ENCODE data around the gene ITGA8. TPM values are rescaled to one million over a fixed set of nuclear protein-coding genes. Genes with fewer than 3 reads are reported as not detected.

Gene ITGA8
- polyA plus RNA-seq, 3 donors: not detected

DNA sequence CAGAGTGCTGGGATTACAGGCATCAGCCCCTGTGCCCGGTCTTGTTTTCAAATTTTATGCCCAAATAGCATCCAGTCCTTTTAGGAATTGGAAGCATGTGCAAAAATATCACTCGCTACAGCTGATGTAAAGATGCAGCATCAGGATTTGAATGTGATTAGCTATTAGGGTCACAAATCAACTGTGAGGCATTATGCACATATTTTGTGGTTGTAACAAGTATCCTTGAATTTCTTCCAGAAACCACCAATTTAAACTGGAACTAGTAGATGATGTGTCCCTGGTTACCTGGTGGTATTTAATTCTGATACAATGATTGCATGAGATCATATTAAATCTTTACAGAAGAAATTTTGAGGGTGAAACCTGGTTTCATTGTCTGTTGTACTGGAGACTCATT, 41.0 kb upstream of the ITGA8 start:
- Mint-ChIP-seq H3K36me3 (no peaks in the 10 kb centered on the region), H3K4me1 (no peaks in the 10 kb centered on the region), H3K4me3 (no peak overlapping the region), H3K27me3 (ENCODE audit: low read depth in 3 of 3) (peaks cover 0 to 10% (median 6%) of the 10 kb centered on the region in 3 donors), H3K9me3 (peaks cover 2 to 16% (median 6%) of the 10 kb centered on the region in 7 donors), H3K27ac (no peak overlapping the region)
- Histone ChIP-seq H3K27me3 (ENCODE audit: control insufficient read depth in 2 of 2, insufficient read depth in 2 of 2, low read length in 2 of 2) (no peaks in the 10 kb centered on the region), H3K4me1 (ENCODE audit: control insufficient read depth in 1 of 2, insufficient read depth in 2 of 2, low read length in 2 of 2) (no peaks in the 10 kb centered on the region), H3K4me2 (replicated peaks; ENCODE audit: extremely low read depth, low read length, poor library complexity, severe bottlenecking) (no peak overlapping the region), H3K79me2 (ENCODE audit: insufficient read depth, low read length) (no peaks in the 10 kb centered on the region), H3K27ac (ENCODE audit: low read depth in 1 of 2, low read length in 2 of 2) (no peak overlapping the region), H3K36me3 (replicated peaks in 1 of 2; ENCODE audit: control insufficient read depth in 1 of 2, insufficient read depth in 2 of 2, low read length in 2 of 2) (no peaks in the 10 kb centered on the region), H3K4me3 (replicated peaks in 1 of 3; ENCODE audit: low read depth in 2 of 3, low read length in 3 of 3) (no peak overlapping the region), H3K9ac (ENCODE audit: insufficient read depth, low read length, poor library complexity, severe bottlenecking) (no peak overlapping the region), H4K20me1 (ENCODE audit: insufficient read depth, low read length) (no peaks in the 10 kb centered on the region), H2AFZ (ENCODE audit: insufficient read depth, low read depth, low read length, poor library complexity, severe bottlenecking) (no peak overlapping the region), H3K9me3 (replicated peaks in 1 of 2; ENCODE audit: control insufficient read depth in 1 of 2, insufficient read depth in 1 of 2, low read length in 2 of 2) (no peaks in the 10 kb centered on the region)
- TF ChIP-seq, protein P1, sequence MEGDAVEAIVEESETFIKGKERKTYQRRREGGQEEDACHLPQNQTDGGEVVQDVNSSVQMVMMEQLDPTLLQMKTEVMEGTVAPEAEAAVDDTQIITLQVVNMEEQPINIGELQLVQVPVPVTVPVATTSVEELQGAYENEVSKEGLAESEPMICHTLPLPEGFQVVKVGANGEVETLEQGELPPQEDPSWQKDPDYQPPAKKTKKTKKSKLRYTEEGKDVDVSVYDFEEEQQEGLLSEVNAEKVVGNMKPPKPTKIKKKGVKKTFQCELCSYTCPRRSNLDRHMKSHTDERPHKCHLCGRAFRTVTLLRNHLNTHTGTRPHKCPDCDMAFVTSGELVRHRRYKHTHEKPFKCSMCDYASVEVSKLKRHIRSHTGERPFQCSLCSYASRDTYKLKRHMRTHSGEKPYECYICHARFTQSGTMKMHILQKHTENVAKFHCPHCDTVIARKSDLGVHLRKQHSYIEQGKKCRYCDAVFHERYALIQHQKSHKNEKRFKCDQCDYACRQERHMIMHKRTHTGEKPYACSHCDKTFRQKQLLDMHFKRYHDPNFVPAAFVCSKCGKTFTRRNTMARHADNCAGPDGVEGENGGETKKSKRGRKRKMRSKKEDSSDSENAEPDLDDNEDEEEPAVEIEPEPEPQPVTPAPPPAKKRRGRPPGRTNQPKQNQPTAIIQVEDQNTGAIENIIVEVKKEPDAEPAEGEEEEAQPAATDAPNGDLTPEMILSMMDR (IDR thresholded peaks at IDR 0.05): no peak
- no peak for DNase-seq
- intact Hi-C loops (cut with micrococcal nuclease): no loop called here
- no CpG with 5 or more reads among the region's 2 CpGs for WGBS (ENCODE audit: insufficient coverage)

DNA sequence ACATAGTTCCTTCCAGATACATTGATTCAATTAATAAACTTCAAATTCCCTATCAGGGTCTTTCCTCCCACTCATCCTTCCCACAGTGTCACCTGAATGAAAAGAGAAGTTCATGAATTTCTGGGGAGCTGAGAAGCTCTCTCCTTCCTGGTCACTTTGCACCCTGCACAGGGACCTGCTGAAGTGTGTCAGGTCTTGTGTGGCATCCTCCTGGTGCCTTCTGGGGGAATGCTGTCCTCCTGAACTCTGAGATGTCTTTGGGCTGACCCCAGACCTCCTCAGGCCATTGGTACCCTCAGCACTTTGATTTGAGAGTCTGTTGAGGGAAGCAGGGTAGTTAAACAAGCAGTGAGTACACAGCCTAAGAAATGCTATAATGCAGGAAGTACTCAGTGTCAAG, 39.5 kb upstream of the ITGA8 start:
- Histone ChIP-seq H3K27me3 (ENCODE audit: control insufficient read depth in 2 of 2, insufficient read depth in 2 of 2, low read length in 2 of 2) (no peaks in the 10 kb centered on the region), H3K27ac (ENCODE audit: low read depth in 1 of 2, low read length in 2 of 2) (no peak overlapping the region), H3K79me2 (ENCODE audit: insufficient read depth, low read length) (no peaks in the 10 kb centered on the region), H3K4me1 (ENCODE audit: control insufficient read depth in 1 of 2, insufficient read depth in 2 of 2, low read length in 2 of 2) (no peaks in the 10 kb centered on the region), H2AFZ (ENCODE audit: insufficient read depth, low read depth, low read length, poor library complexity, severe bottlenecking) (no peak overlapping the region), H3K9me3 (replicated peaks in 1 of 2; ENCODE audit: control insufficient read depth in 1 of 2, insufficient read depth in 1 of 2, low read length in 2 of 2) (no peaks in the 10 kb centered on the region), H4K20me1 (ENCODE audit: insufficient read depth, low read length) (no peaks in the 10 kb centered on the region), H3K36me3 (replicated peaks in 1 of 2; ENCODE audit: control insufficient read depth in 1 of 2, insufficient read depth in 2 of 2, low read length in 2 of 2) (no peaks in the 10 kb centered on the region), H3K4me3 (replicated peaks in 1 of 3; ENCODE audit: low read depth in 2 of 3, low read length in 3 of 3) (no peak overlapping the region), H3K9ac (ENCODE audit: insufficient read depth, low read length, poor library complexity, severe bottlenecking) (no peak overlapping the region), H3K4me2 (replicated peaks; ENCODE audit: extremely low read depth, low read length, poor library complexity, severe bottlenecking) (no peak overlapping the region)
- Mint-ChIP-seq H3K4me3 (no peak overlapping the region), H3K27me3 (ENCODE audit: low read depth in 3 of 3) (peaks cover 0 to 10% (median 6%) of the 10 kb centered on the region in 3 donors), H3K4me1 (no peaks in the 10 kb centered on the region), H3K27ac (peak overlapping the region in 1 of 7 donors; percentile 72), H3K9me3 (peaks cover 2 to 12% (median 5%) of the 10 kb centered on the region in 7 donors), H3K36me3 (no peaks in the 10 kb centered on the region)
- DNase-seq: no peak
- intact Hi-C loops (cut with micrococcal nuclease): no loop called here
- TF ChIP-seq, protein P1 (IDR thresholded peaks at IDR 0.05): no peak
